Gastroesophageal sphincter (tissue), 4 donors: ENCODE data around the gene CSNK1E. TPM values are rescaled to one million over a fixed set of nuclear protein-coding genes. Genes with fewer than 3 reads are reported as not detected.
A peak's percentile ranks its signal among the peaks of the same experiment; 100 is the strongest.

Experiments used
- ATAC-seq: fragments of 150-250 bp; one replicate; pipeline ENCODE4 v1.9.1; 2016; ENCODE audit warnings: mild to moderate bottlenecking, moderate library complexity
- H3K27ac ChIP-seq, 4 donors: fragments of 200-600 bp; sonication (generic) in 3 of 4; 1 replicate in 3 of 4; 2 replicates in 1 of 4; pipeline ENCODE4 v1.5.1; 2016 to 2019
- H3K27me3 ChIP-seq: fragments of 200-600 bp; sonication (generic); one replicate; pipeline ENCODE4 v1.5.1; 2019
- H3K36me3 ChIP-seq, 2 donors: fragments of 200-600 bp; sonication (generic); one replicate each; pipeline ENCODE4 v1.5.1; 2019; ENCODE audit warnings: control low read depth in 1 of 2
- H3K4me1 ChIP-seq, 3 donors: fragments of 200-600 bp; sonication (generic); 1 replicate in 2 of 3; 2 replicates in 1 of 3; pipeline ENCODE4 v1.5.1; 2016 to 2019; ENCODE audit warnings: control low read depth in 2 of 3
- H3K4me3 ChIP-seq, 2 donors: fragments of 200-600 bp; sonication (generic); one replicate each; pipeline ENCODE4 v1.5.1; 2019; ENCODE audit warnings: mild to moderate bottlenecking in 1 of 2, moderate library complexity in 1 of 2
- H3K9me3 ChIP-seq, 3 donors: fragments of 200-600 bp; sonication (generic); one replicate each; pipeline ENCODE4 v1.5.1; 2017 to 2019; ENCODE audit warnings: control low read depth in 2 of 3
- EP300 ChIP-seq: sonication (generic); formaldehyde crosslinking; IDR thresholded peaks from one replicate; pipeline ENCODE4 v1.6.1; 2017; ENCODE audit warnings: antibody characterized with exemption, mild to moderate bottlenecking
- POLR2A ChIP-seq, 2 donors: fragments of 450-650 bp; IDR thresholded peaks; one replicate each; pipeline ENCODE4 v1.6.1; 2017; ENCODE audit warnings: antibody characterized with exemption in 2 of 2, mild to moderate bottlenecking in 2 of 2, moderate library complexity in 1 of 2
- POLR2AphosphoS5 ChIP-seq: sonication (generic); formaldehyde crosslinking; IDR thresholded peaks from one replicate; pipeline ENCODE4 v1.6.1; 2017; ENCODE audit warnings: antibody characterized with exemption
- WGBS, 2 donors: methylation state at CpG; one replicate each; pipeline ENCODE4 v1.1.5; 2018; ENCODE audit warnings: low coverage in 1 of 2; 5-methylcytosine and 5-hydroxymethylcytosine counted together
- total RNA-seq, 4 donors: library from RNA; depleted of rRNA; stranded (reverse); fragments of >200 nt; gene quantifications; one replicate each; pipeline ENCODE4 v1.1.0, GENCODE V29; 2016
- TF ChIP-seq, protein P1 (sequence below), 4 experiments: fragments of 200-600 bp in 2 of 4; fragments of 450-650 bp in 2 of 4; sonication (generic) in 1 of 4; IDR thresholded peaks; one replicate each; pipeline ENCODE4 v1.5.1; 2017 to 2019; ENCODE audit warnings: antibody characterized with exemption in 4 of 4, mild to moderate bottlenecking in 2 of 4, moderate library complexity in 2 of 4

CSNK1E gene
- total RNA-seq, 4 donors from 2014 or later: 70.3 to 90.3 (median 80.0) TPM

DNA sequence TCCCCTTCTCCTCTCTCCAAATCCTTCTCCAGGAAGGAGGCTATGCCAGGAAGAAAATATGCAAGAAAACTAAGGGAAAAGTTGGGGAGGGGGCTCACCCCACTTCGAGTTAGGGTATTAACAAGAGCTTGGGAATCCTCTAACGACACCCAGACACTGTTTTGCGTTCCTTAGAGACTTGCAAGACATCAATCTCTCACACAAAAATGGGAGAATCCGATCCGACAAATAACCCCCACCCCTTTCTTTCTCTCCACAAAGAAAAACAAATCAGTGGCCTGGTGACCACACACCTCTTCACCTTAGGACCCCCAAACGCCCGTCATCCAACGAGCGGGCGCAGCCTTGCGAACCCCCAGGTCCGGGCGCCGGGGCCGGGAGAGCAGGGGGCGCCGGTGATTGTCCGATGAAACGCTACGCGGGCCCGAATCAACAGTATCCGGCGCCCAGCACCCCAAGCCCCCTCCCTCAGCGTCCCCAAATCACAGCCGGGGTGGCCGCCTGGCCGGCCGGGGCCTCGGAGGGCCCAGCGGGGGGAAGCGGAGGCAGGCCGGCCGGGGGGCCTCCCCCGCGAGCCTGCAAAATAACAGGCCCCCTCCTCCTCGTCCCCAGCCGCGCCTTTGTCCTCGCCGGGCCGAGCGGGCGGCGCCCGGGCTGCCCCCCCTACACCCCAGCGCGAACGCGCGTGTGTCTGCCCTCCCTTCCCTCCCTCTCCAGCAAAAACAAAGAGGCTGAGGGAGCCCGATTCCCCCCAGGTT lies 690 bp downstream of the CSNK1E start:
- TF ChIP-seq EP300 (no peak), POLR2A (IDR thresholded peaks at IDR 0.05) (peak; percentile 40 to 70), POLR2AphosphoS5 (peak; percentile 44)

DNA sequence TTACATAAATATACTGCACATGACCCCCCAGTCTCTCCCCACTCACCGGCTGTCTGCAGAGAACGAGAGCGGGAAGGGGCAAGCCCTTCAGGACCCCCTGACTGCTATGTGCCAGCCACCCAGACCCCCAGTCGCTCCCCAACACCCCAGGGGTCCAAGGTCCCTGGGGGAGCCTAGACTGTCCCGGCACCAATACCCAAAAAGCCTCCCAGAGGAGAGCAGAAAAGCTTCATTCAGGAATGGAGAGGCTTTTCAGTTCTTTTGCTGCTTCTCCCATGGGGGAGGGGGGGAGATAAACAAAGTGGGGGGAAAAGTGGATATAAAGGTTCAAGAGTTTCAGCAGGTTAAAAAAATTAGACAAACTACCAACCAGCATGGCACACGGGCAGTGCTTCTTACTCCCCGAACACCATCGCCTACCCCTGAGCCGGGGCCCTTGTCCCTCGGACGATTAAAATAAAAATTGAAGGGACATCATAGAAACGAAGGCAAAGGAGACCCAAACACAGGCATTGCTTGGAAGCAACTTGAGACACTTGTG lies 1.3 kb downstream of the CSNK1E start:
- TF ChIP-seq, protein P1, sequence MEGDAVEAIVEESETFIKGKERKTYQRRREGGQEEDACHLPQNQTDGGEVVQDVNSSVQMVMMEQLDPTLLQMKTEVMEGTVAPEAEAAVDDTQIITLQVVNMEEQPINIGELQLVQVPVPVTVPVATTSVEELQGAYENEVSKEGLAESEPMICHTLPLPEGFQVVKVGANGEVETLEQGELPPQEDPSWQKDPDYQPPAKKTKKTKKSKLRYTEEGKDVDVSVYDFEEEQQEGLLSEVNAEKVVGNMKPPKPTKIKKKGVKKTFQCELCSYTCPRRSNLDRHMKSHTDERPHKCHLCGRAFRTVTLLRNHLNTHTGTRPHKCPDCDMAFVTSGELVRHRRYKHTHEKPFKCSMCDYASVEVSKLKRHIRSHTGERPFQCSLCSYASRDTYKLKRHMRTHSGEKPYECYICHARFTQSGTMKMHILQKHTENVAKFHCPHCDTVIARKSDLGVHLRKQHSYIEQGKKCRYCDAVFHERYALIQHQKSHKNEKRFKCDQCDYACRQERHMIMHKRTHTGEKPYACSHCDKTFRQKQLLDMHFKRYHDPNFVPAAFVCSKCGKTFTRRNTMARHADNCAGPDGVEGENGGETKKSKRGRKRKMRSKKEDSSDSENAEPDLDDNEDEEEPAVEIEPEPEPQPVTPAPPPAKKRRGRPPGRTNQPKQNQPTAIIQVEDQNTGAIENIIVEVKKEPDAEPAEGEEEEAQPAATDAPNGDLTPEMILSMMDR (IDR thresholded peaks at IDR 0.05): no peak
- no peak for TF ChIP-seq POLR2A (IDR thresholded peaks at IDR 0.05)
- TF ChIP-seq POLR2AphosphoS5: no peak
- no peak for TF ChIP-seq EP300
- Histone ChIP-seq H3K4me3 (peak overlapping the region; percentile 59 to 79), H3K27ac (peak overlapping the region; percentile 95 to 100 (median 98)), H3K4me1 (peaks cover 0 to 68% (median 41%) of the 10 kb centered on the region in 3 donors), H3K9me3 (no peaks in the 10 kb centered on the region), H3K27me3 (no peaks in the 10 kb centered on the region), H3K36me3 (peaks cover 0 to 9% of the 10 kb centered on the region in 2 donors)
- WGBS, 2 donors: 0% methylated on average over 4 to 7 of the region's 12 CpGs
- no peak for ATAC-seq

More for the DNA sequence above, 690 bp downstream of the CSNK1E start:
- Histone ChIP-seq H3K4me3 (peak overlapping the region; percentile 59 to 79), H3K36me3 (peaks cover 0 to 9% of the 10 kb centered on the region in 2 donors), H3K27ac (peak overlapping the region; percentile 95 to 100 (median 98)), H3K9me3 (no peaks in the 10 kb centered on the region), H3K27me3 (no peaks in the 10 kb centered on the region), H3K4me1 (peaks cover 0 to 61% (median 37%) of the 10 kb centered on the region in 3 donors)
- peak; percentile 76 for ATAC-seq
- WGBS, 2 donors: 0% methylated on average over 10 of the region's 52 CpGs; no CpG with 5 or more reads in 1 of the 2 donors

DNA sequence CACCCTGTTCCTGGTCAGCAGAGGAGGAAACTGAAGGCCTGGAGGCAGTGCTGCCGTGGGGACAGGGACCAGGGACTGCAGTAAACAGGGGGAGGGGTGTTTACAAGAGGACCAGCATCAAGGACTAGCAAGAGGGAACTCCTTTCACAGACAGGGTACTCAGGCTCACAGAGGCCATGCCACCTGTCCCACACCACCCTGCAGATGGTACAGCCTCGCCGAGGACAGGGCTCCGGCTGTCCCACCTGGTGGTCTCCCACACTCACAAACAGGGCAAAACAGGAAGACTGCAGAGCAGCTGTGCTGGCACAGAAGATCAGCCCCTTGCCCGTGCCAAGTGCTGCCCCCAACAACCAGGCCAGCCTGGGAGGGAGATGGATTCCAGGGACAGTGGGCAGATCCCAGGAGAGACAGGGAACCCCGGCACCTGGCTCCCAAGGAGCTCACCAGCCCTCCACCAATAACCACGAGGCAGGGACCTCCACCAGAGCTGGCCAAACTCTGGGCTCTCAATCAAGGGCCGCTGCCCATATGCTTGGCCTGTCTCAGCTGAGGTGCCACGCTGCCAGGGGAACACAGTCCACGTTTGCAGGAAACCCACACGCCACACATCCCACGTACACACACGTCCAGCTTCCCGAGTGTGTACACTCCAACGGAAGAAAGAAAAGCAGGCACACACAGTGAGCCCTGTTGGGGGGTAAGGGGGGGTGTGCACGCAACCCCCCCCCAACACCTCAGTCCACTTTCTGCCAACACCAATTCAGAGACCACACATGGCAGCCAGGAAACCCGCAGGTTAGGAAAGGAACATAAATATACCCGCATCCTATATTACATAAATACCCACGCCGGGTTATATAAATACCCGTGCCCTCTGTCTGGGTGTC lies 2.1 kb downstream of the CSNK1E start:
- no peaks in the 10 kb centered on the region for H3K9me3 ChIP-seq
- 0% methylated on average over 2 of the region's 21 CpGs; no CpG with 5 or more reads in 1 of the 2 donors for WGBS, 2 donors
- no peak for ATAC-seq
- H3K4me1 ChIP-seq: peaks cover 0 to 75% (median 48%) of the 10 kb centered on the region in 3 donors
- H3K36me3 ChIP-seq: peaks cover 0 to 9% of the 10 kb centered on the region in 2 donors
- no peaks in the 10 kb centered on the region for H3K27me3 ChIP-seq
- H3K4me3 ChIP-seq: peak overlapping the region; percentile 59 to 79
- H3K27ac ChIP-seq: peak overlapping the region; percentile 95 to 100 (median 98)
- TF ChIP-seq POLR2AphosphoS5 (no peak), EP300 (no peak), POLR2A (IDR thresholded peaks at IDR 0.05) (no peak)
- TF ChIP-seq, protein P1 (IDR thresholded peaks at IDR 0.05): no peak

DNA sequence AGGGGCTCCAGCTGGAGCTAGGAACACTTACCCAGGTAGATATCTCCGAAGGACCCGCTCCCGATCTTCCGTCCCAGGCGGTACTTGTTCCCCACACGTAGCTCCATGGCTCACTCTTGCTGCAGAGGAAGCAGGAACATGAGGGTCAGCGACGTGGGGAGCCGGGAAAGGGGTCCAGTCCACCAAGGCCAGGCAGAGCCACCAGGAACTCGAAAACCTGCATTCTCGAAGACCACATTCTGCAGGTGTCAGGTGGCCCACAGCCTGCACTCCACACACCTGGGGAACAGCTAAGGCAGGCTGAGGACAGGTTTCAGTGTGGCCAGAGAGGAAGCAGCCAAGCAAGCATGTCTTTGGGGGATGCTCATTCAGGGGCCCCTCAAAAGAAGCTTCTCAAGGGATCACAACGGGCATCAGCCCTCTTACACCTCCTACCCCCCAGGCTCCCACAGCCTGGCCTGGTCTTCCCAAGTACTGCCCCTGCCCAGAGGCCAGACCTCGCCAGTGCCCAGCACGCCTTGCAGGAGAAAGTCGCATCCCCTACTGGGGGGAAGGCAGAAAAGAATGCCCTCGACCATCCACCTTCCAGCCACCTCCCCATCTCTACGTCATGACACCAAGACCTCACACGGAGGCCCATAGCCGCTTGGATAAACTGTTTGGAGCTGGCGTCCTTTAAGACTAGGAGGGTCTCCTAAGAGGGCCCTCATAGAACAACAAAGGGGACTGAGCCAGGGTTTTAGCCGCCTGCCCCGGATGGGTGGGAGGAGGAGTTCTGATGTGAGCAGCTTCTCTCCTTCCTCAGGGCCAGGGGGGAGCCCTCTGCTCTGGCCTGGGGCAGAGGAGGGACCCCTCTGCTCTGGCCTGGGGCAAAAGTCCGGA lies 2.9 kb downstream of the CSNK1E start:
- peaks cover 3 to 84% (median 57%) of the 10 kb centered on the region in 3 donors for H3K4me1 ChIP-seq
- no peak for ATAC-seq
- 60% methylated on average over 2 of the region's 23 CpGs; no CpG with 5 or more reads in 1 of the 2 donors for WGBS, 2 donors

More for the DNA sequence above, 2.9 kb downstream of the CSNK1E start:
- Histone ChIP-seq H3K27me3 (no peaks in the 10 kb centered on the region), H3K9me3 (no peaks in the 10 kb centered on the region), H3K36me3 (peaks cover 0 to 9% of the 10 kb centered on the region in 2 donors), H3K27ac (peak overlapping the region; percentile 95 to 100 (median 98)), H3K4me3 (peak overlapping the region in 1 of 2 donors; percentile 79)
- TF ChIP-seq, protein P1 (IDR thresholded peaks at IDR 0.05): no peak
- TF ChIP-seq POLR2A (IDR thresholded peaks at IDR 0.05): no peak
- TF ChIP-seq POLR2AphosphoS5: no peak
- TF ChIP-seq EP300: no peak
